CD4-positive, alpha-beta T cell treated with Interleukin-12 subunit alpha and Interleukin-12 subunit beta, for 1 hour (primary cell): ENCODE measurements around the gene ADGRD1.

Experiments
- DNase-seq: peaks from one replicate; pipeline ENCODE4 v3.0.0-alpha.2; 2020

Gene ADGRD1

GRCh38 chr12:131176926-131177325, 223.2 kb downstream of the ADGRD1 start:
- DNase-seq = no peak

GRCh38 chr12:131177599-131177998, 223.9 kb downstream of the ADGRD1 start:
- no peak for DNase-seq

GRCh38 chr12:131187602-131188001, 233.9 kb downstream of the ADGRD1 start:
- DNase-seq = no peak

- no peak for DNase-seq
Measured at GRCh38 chr12:131188131-131189050, 234.7 kb downstream of the ADGRD1 start.

- DNase-seq = no peak
Measured at GRCh38 chr12:131189781-131190180, 236.1 kb downstream of the ADGRD1 start.

- no peak for DNase-seq
Measured at GRCh38 chr12:131190965-131191364, 237.3 kb downstream of the ADGRD1 start.
